IPS-NIHi7 (cell line): Measurements from ENCODE around the gene TSR3.

Experiments
- DNase-seq: peaks from one replicate; pipeline ENCODE4 v3.0.0; 2012; ENCODE audit warnings: mixed read lengths; ENCODE audit errors: extremely low spot score

TSR3 gene

DNA sequence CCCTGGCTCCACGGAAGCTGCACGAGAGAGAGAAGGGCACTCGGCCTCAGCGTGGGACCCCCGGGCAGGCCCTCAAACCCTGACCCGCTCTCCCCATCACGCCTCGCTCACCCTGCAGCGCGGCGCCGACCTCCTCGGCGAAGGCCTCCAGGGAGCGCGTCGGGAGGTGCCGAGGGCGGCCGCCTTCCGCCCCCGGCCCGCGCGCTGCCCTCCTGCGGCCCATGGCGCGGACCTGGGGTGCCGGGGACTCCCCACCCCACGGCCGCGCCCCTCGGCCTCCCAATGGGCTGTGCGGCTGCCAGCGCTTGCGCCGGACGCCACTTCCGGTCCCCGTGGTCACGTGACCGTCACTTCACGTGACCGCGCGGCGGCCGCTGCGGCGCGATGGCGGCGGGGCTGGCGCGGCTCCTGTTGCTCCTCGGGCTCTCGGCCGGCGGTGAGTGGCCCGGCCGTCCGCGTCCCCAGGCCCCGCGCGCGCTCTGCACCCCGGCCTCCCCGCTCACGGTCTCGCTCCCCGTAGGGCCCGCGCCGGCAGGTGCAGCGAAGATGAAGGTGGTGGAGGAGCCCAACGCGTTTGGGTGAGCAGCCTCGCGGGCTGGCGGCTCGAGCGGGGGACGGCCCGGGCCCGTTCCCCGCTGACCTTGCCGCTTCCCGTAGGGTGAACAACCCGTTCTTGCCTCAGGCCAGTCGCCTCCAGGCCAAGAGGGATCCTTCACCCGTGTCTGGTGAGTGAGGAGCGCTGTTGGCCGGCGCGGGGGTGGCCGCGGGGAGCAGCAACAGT, at the start of gene TSR3, which contains the start of gene GNPTG:
Gene TSR3 (minus strand): TSS at position 297 of the 781 bp plus-strand sequence. CDS start 74 bp downstream, at position 223.
Gene GNPTG (plus strand): TSS at position 350 of the 781 bp plus-strand sequence. CDS start 35 bp downstream, at position 385.
- DNase-seq: peak; percentile 90

- no peak for DNase-seq
These were observed 49.5 kb upstream of the TSR3 start for GRCh38 chr16:1401061-1401757.

DNA sequence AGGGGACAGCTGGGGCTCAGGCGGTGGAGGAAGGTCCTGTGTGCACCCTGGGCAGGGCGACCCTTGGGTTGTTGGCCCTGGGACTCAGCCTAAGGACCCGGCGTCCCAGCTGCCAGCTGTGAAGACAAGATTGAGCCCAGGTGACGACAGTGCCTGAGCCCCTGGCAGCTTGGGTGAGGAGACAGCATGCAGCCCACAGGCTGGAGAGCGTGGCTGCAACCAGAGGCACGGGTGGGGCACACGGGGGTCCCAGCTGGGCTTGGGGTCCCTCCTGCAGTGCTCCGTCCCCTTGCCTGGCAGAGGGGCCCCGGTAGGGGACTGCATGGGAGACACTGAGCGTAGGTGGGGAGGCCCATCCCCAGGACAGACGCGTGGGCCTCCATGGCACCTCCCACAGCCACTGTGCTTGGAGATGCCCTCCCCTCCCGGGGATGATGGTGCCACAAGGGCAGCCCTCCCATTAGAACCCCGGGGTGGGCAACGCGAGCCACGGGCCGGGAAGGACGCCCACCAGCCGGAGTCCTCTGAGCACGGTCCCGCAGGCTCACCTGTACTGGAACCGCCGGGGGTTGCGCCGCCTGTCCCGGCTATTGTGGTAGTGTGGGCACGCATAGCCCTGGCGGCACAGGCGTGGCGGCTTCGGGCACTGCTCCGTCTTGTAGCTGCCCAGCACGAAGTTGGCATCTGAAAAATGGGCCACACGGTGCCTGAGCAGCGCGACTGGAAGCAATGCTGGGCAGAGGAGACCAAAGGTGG, 47.3 kb upstream of the TSR3 start:
- DNase-seq: no peak

DNA sequence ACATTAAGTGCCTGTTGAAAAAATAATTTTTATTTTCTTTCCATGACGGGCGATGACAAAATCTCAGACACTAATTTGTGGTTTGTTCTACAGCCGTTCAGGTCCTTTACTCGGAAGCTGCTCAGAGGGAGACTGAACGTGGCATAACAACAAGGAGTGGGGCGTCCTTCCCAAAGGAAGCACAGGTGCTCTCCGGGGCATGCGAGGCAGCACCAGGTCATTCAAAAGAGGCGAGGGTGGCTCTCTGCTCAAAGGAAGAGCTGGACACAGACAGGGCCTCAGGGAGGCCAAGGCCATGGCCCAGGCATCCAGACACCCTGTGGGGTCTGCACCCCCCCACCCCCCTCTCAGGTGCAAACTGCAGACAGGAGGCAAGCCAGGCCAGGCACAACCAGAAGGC, 46.7 kb upstream of the TSR3 start:
- no peak for DNase-seq

DNA sequence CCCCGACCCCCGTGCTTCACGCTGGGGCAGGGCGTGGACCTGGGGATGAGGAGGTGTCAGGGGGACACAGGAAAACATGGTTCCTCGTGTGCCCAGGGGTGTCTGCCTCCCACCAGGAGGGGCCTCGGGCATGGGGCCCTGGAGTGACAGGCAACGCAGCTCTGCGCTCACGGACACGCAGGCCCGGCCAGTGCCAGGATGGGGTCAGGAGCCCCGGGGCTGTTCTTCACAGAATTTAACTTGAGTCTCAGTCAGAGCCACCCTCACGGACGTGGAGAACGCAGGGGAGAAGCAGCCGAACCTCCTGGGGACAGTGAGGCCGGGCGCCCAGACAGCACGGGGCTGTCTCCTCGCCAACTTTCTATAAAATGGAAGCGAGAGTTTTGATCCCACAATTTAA, 46.1 kb upstream of the TSR3 start:
- no peak for DNase-seq

DNA sequence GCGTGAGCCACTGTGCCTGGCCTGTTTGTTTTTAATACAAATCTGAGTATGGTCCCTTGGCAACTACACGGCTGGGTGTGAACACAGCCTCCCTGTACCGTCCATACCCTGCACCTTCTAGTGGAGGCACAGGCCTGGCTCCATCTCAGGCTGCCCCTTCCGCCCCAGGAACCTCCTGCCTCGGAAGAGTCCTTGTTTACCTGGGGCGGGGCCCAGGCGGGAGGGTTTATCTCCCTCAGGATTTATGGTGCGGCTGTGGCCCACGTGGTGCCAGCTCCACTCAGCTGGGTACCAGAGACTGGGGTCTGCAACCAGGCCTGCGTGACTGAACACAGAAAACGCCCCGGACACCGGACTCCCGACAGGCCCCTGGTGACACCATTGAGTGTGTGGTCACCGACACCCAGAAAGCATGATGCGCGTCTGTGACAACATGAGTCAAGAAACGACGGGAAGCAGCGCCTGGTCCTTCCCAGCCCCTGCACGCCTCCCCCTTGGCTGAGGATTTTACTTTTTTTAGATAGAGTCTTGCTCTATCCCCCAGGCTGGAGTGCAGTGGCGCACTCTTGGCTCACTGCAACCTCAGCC, 43.9 kb upstream of the TSR3 start:
- DNase-seq: no peak

DNA sequence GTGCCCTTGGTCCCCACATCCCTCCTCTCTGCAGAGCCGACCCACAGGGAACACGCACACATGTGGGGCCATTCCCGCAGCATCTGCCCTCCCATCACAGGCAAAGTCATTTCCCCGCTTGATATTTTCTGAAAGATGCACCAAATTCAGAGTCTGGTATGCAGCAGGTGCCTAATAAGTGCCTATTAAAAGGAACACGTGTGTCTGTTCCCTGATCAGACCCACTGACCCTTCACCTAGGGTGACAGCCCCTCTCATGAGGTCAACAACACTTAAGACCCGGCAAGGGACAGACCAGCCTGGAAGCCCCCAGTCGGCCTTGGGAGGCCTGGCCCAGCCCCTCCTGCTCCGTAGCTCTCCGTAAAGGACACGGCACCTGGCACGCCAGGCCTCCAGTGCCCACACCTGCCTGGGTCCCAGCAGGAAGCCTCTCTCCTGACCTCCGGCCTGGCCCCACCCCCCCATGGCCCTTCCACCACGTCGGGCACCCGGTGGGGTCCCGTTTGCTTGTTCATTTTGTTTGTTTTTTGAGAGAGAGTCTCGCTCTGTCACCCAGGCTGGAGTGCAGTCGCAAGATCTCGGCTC, 42.8 kb upstream of the TSR3 start:
- DNase-seq: no peak

GRCh38 chr16:1393613-1394176, 42.0 kb upstream of the TSR3 start:
- DNase-seq: no peak

GRCh38 chr16:1392826-1393225, 41.1 kb upstream of the TSR3 start:
- no peak for DNase-seq

- no peak for DNase-seq
These were observed 38.6 kb upstream of the TSR3 start for GRCh38 chr16:1390239-1390779.

GRCh38 chr16:1389762-1390161, 38.1 kb upstream of the TSR3 start:
- DNase-seq: no peak

DNA sequence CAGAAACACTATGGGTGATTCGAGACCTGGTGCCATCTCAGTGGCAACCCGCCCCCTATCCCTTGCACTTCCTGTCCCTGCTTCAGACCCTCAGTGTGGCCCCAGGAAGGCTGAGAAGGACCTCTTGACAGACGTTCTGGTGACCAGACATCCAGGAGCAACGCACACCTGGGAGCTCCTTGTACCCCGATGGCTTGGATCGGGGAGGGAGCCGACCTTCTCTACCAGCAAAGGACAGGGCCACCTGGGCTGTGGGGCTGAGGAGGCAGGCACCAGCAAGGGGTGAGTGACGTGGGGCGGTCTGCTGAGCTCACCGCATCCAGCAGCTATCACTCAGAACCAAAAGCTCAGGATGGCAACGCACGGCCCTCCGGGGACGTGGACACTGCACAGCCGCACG, 35.7 kb upstream of the TSR3 start:
- DNase-seq: no peak

DNA sequence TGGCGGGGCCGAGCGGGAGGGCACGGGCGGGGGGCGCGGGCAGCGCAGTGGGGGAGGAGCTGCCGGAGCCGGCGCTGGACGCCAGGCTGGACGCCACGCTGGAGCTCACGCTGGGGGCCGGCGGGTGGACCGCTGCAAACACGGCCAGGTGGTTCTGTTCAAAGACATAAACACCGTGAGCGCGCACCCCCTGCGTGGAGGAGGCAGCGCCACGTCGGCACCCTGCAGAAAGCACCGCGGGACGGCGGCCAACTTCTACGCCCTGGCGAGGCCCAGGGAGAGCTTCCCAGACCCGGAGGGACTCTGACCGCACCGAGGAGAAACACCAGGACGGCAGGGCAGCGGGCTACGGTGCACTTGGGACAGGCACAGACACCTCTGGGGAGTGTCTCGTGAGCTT, 33.6 kb upstream of the TSR3 start:
- no peak for DNase-seq

GRCh38 chr16:1383556-1383955, 31.9 kb upstream of the TSR3 start:
- DNase-seq: no peak

GRCh38 chr16:1381612-1382406, 30.1 kb upstream of the TSR3 start:
- no peak for DNase-seq

- DNase-seq: peak; percentile 35
These were observed 28.5 kb upstream of the TSR3 start for GRCh38 chr16:1380195-1380594.

DNA sequence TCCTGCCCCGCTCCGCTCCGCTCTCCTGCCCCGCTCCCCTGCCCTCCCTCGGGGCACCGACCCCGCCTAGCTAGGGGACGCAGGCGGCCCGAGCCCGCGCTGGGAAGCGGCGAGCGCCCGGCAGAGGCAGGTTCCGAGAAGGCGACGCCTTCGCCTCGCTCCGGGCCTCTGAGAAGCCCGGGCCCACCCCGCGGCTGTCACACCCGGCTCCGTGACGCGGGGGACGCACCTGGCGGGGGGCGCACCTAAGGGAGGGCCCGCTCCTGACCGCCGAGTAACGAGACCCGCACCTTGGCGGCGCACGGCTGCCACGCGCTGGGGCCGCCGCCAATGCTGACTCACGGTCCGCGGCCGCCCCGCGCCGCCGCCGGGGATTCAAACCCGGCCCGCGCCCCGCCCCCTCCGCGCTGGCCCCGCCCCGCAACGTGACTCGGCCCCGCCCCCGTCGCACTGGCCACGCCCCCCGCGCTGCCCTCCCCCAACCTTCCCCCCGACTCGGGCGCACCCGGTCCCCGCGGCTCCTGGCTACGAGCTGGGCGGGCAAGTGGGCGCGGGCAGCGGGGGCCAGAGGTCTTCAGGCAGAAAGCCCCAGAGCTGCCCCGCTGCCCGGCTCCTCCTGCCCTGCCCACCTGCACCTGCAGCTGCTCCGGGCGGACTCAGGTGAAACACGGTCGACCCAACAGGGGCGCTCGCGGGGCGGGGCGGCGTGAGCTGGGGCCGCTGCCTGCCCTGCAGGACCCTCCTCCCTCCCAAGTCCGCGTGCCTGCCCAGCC, 27.8 kb upstream of the TSR3 start:
- DNase-seq: peak; percentile 91

GRCh38 chr16:1378804-1379303, 27.2 kb upstream of the TSR3 start:
- DNase-seq: peak; percentile 63
